ENCODE measurements around the gene KRTAP4-12. TPM values are rescaled to one million over a fixed set of nuclear protein-coding genes. Genes with fewer than 3 reads are reported as not detected.
"Not testable (repeated sequence)": the region's sequence is repeated elsewhere in the genome, so short reads cannot be mapped to it uniquely, and the experiment has no call there.

Gene KRTAP4-12
- not detected in 2 replicates for total RNA-seq
- not detected in 2 replicates for polyA plus RNA-seq

- not testable (repeated sequence) for H3K36me3 ChIP-seq; H3K4me3 ChIP-seq; DNase-seq (ENCODE audit: low read depth in 1 of 2, low spot score in 1 of 2); H3K27ac ChIP-seq; H3K27me3 ChIP-seq; H3K4me1 ChIP-seq (ENCODE audit: low read depth); H3K9me3 ChIP-seq (ENCODE audit: low read depth)
Observed at GRCh38 chr17:41123991-41124371, at the start of gene KRTAP4-12. Gene KRTAP4-12, minus strand, starts transcription at chr17:41124182. Its CDS starts 60 bp downstream, at chr17:41124122.

GRCh38 chr17:41171886-41172285 is 47.9 kb upstream of the KRTAP4-12 start:
- Histone ChIP-seq H3K36me3 (no peaks in the 10 kb centered on the region), H3K27ac (no peak overlapping the region), H3K4me3 (no peak overlapping the region), H3K27me3 (peaks cover 2% of the 10 kb centered on the region), H3K4me1 (ENCODE audit: low read depth) (no peaks in the 10 kb centered on the region), H3K9me3 (ENCODE audit: low read depth) (no peaks in the 10 kb centered on the region)
- no peak for DNase-seq (ENCODE audit: low read depth in 1 of 2, low spot score in 1 of 2)
- no peak for TF ChIP-seq CTCF (IDR thresholded peaks at IDR 0.05; ENCODE audit: low read depth, low read length)

GRCh38 chr17:41168121-41168520 is 44.1 kb upstream of the KRTAP4-12 start, which contains the start of gene KRTAP4-3:
Gene KRTAP4-3, minus strand, starts transcription at chr17:41168221. Its CDS starts 49 bp downstream, at chr17:41168172.
- TF ChIP-seq CTCF (IDR thresholded peaks at IDR 0.05; ENCODE audit: low read depth, low read length): no peak
- no peak within 1 kb of the TSS for H3K27ac ChIP-seq
- peaks cover 5% of the 10 kb centered on the region for H3K27me3 ChIP-seq
- no peaks in the 10 kb centered on the region for H3K9me3 ChIP-seq (ENCODE audit: low read depth)
- no peak for DNase-seq (ENCODE audit: low read depth in 1 of 2, low spot score in 1 of 2)
- H3K4me3 ChIP-seq: no peak within 1 kb of the TSS
- H3K36me3 ChIP-seq: no peaks in the 10 kb centered on the region
- no peaks in the 10 kb centered on the region for H3K4me1 ChIP-seq (ENCODE audit: low read depth)

DNA sequence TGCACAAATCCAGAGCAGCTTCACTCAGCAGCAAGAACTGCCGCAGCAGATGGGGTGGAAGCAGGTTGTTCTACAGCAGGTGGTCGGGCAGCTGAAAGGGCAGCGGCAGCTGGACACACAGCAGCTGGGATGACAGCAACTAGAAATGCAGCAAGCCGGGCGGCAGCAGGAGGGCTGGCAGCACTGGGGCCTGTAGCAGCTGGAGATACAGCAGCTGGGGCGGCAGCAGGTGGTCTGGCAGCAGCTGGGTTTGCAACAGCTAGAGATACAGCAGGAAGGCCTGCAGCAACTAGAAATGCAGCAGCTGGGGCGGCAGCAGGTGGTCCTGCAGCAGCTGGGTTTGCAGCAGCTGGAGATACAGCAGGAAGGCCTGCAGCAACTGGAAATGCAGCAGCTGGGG is 43.6 kb upstream of the KRTAP4-12 start:
- TF ChIP-seq CTCF (IDR thresholded peaks at IDR 0.05; ENCODE audit: low read depth, low read length): no peak
- H3K27me3 ChIP-seq: peaks cover 9% of the 10 kb centered on the region
- no peaks in the 10 kb centered on the region for H3K9me3 ChIP-seq (ENCODE audit: low read depth)
- DNase-seq (ENCODE audit: low read depth in 1 of 2, low spot score in 1 of 2): no peak
- no peaks in the 10 kb centered on the region for H3K4me1 ChIP-seq (ENCODE audit: low read depth)
- H3K36me3 ChIP-seq: no peaks in the 10 kb centered on the region
- H3K27ac ChIP-seq: no peak overlapping the region
- H3K4me3 ChIP-seq: no peak overlapping the region

- Histone ChIP-seq H3K4me1 (ENCODE audit: low read depth) (no peaks in the 10 kb centered on the region), H3K27ac (no peak overlapping the region), H3K27me3 (peaks cover 15% of the 10 kb centered on the region), H3K9me3 (ENCODE audit: low read depth) (no peaks in the 10 kb centered on the region), H3K4me3 (no peak overlapping the region), H3K36me3 (no peaks in the 10 kb centered on the region)
- no peak for DNase-seq (ENCODE audit: low read depth in 1 of 2, low spot score in 1 of 2)
- no peak for TF ChIP-seq CTCF (IDR thresholded peaks at IDR 0.05; ENCODE audit: low read depth, low read length)
Observed at GRCh38 chr17:41163828-41164227, 39.8 kb upstream of the KRTAP4-12 start.

GRCh38 chr17:41160648-41161047 is 36.7 kb upstream of the KRTAP4-12 start, which contains the start of gene KRTAP4-4:
Gene KRTAP4-4, minus strand, starts transcription at chr17:41160748. Its CDS starts 57 bp downstream, at chr17:41160691.
- no peak within 1 kb of the TSS for H3K4me3 ChIP-seq
- no peak for DNase-seq (ENCODE audit: low read depth in 1 of 2, low spot score in 1 of 2)
- TF ChIP-seq CTCF (IDR thresholded peaks at IDR 0.05; ENCODE audit: low read depth, low read length): no peak
- H3K9me3 ChIP-seq (ENCODE audit: low read depth): no peaks in the 10 kb centered on the region
- peaks cover 15% of the 10 kb centered on the region for H3K27me3 ChIP-seq
- no peak within 1 kb of the TSS for H3K27ac ChIP-seq
- H3K4me1 ChIP-seq (ENCODE audit: low read depth): no peaks in the 10 kb centered on the region
- no peaks in the 10 kb centered on the region for H3K36me3 ChIP-seq

DNA sequence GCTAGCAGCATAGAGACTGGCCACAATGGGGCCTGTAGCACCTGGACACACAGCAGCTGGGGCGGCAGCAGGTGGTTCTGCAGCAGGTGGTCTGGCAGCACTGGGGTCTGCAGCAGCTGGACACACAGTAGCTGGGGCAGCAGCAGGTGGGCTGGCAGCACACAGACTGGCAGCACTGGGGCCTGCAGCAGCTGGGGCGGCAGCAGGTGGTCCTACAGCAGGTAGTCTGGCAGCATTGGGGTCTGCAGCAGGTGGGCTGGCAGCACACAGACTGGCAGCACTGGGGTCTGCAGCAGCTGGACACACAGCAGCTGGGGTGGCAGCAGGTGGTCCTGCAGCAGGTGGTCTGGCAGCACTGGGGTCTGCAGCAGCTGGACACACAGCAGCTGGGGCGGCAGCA is 36.2 kb upstream of the KRTAP4-12 start:
- not testable (repeated sequence) for H3K36me3 ChIP-seq; H3K27ac ChIP-seq; H3K4me1 ChIP-seq (ENCODE audit: low read depth); DNase-seq (ENCODE audit: low read depth in 1 of 2, low spot score in 1 of 2); H3K4me3 ChIP-seq; H3K9me3 ChIP-seq (ENCODE audit: low read depth)
- H3K27me3 ChIP-seq: peaks cover 15% of the 10 kb centered on the region

Data from cardiac muscle cell (in vitro differentiated cells and primary cell).